ENCODE data around the gene GSTA2.

- TF ChIP-seq ZNF514 (tag by site-specific recombination; IDR thresholded peaks at IDR 0.05) (no peak), CTCF (tag by site-specific recombination; IDR thresholded peaks at IDR 0.05) (no peak), ZNF747 (tag by site-specific recombination; IDR thresholded peaks at IDR 0.05) (no peak), KLF10 (tag by site-specific recombination; IDR thresholded peaks at IDR 0.05) (no peak), ZNF549 (tag by site-specific recombination; IDR thresholded peaks at IDR 0.05) (no peak), ZNF639 (tag by site-specific recombination; IDR thresholded peaks at IDR 0.05) (no peak)
Measured at GRCh38 chr6:52760105-52760765, 3.0 kb downstream of the GSTA2 start.
